NCI-H2107 (cell line): Measurements from ENCODE around the gene SULT6B1.
"Not testable (repeated sequence)": the region's sequence is repeated elsewhere in the genome, so short reads cannot be mapped to it uniquely, and the experiment has no call there.

ENCODE experiments used
- DNase-seq: peaks from one replicate; lab custom pipeline; 2025; lab: John Stamatoyannopoulos, UW

The SULT6B1 gene

DNA sequence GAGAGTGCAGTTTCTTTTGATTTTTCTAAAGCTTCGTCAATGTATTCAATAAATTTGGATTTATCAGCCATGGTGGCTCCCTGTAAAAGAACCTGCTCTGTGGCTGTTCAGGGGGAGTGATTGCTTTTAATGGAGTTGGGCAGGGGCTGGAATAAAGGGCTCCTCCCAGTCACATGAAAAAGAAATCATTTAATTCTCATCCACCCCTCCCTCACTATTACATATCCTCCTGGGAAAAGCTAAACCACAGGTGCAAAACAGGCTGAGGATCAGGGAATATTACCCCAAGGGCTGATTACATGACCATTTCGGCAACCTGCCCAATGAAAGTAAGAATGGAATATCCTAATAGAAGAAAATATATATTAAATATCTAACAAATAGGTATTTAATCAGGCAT lies at the start of gene SULT6B1:
Gene SULT6B1, minus strand, starts transcription at position 101 of the 400 bp plus-strand sequence. Its CDS starts 30 bp downstream, at position 71.
- DNase-seq = no peak

DNA sequence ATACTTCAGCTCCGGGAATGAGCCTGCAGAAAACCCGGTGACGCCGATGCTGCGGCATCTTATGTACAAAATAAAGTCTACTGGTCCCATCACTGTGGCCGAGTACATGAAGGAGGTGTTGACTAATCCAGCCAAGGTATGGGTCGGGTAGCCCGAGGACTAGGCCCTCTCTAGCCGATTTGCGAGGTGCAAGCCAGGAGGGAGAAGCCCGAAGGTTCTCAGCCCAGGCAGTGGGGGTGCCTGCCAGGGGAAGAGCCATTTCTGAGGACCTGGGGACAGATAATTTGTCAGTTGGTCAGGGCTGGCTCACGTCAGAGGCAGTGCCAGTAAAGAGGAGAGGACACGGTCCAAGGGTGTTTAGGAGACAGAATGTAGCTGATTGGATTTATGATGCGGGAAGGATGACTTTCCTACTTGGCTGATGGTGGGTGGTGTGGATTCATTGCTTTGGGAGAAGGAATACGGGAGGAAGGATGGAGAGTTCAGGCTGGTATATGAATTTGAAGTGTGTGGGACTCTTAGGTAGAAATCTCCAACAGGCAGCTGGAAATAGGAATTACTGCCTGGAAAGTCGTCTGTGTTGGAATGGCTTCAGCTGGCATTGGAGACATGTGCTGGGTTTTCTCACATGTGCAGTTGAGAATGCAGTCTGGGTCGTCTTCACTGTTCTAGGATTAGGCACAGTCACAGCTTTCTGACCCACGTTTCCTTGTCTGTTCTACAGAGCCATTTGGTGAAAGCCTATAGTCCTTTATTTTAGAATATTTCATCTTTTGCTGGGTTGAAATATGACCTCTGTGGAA lies 43.9 kb upstream of the SULT6B1 start:
- DNase-seq = no peak

- DNase-seq = peak; percentile 85
Observed at GRCh38 chr2:37231241-37232130, 43.0 kb upstream of the SULT6B1 start, which contains the start of the genes CEBPZ and NDUFAF7. CEBPZ (minus strand) TSS chr2:37231596; CDS start chr2:37231567, 29 bp downstream. NDUFAF7 (plus strand) TSS chr2:37231658; CDS start chr2:37231706, 48 bp downstream.

GRCh38 chr2:37230581-37230980 lies 42.1 kb upstream of the SULT6B1 start:
- DNase-seq = no peak

DNA sequence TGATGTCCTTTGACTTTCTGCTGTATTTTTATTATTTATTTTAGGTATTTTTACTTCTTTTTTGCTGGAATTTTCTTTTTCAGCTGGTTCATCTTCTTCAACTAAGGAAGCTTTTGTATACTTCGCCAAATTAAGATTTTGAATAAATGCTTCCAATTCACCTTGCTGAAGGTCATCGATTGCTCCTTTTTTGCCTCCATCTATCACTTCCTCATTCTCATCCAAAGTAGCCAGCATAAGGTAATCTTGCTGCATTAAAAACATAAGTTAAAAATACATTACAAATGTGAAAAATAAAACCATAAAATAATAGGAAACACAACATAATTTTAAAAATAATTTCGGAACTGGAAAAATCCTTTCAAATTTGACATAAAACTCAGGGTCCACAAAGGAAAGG lies 40.3 kb upstream of the SULT6B1 start:
- DNase-seq = no peak

GRCh38 chr2:37226863-37227262 lies 38.4 kb upstream of the SULT6B1 start:
- DNase-seq = no peak

DNA sequence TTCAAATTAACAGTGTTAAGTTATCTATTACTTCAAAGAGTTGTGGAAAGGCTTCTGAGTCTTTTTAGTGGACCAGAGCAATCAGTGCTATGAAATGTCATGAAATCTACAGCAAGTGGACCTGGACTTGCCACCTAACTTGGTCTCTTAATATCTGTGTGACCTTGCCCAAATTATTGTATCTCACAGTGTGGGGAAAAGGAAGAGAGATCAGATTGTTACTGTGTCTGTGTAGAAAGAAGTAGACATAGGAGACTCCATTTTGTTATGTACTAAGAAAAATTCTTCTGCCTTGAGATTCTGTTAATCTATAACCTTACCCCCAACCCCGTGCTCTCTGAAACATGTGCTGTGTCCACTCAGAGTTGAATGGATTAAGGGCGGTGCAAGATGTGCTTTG lies 36.7 kb upstream of the SULT6B1 start:
- DNase-seq = not testable (repeated sequence)

GRCh38 chr2:37224063-37224462 lies 35.6 kb upstream of the SULT6B1 start:
- no peak for DNase-seq

GRCh38 chr2:37223131-37223530 lies 34.7 kb upstream of the SULT6B1 start:
- no peak for DNase-seq

- DNase-seq = no peak
Observed at GRCh38 chr2:37219046-37219445, 30.6 kb upstream of the SULT6B1 start.

GRCh38 chr2:37215250-37215649 lies 26.8 kb upstream of the SULT6B1 start:
- no peak for DNase-seq

DNA sequence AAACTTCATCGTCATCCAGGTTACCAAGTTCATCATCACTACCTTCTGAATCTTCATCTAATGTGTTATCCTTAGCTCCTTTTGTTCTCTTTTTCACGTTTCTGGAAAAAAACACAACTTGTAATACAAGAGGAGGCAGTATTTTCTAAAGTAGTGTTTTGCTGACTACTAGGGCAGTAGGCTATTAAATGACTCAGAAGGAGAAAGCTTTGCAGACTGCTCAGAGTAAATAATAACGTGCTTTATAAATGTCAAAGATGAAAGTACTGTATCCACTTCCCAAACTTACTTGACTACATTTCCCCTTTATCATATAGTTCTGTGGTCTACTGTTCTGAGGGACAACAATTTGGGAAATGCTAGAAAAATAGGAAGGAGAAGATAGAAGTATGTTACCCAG lies 23.5 kb upstream of the SULT6B1 start:
- DNase-seq = no peak

DNA sequence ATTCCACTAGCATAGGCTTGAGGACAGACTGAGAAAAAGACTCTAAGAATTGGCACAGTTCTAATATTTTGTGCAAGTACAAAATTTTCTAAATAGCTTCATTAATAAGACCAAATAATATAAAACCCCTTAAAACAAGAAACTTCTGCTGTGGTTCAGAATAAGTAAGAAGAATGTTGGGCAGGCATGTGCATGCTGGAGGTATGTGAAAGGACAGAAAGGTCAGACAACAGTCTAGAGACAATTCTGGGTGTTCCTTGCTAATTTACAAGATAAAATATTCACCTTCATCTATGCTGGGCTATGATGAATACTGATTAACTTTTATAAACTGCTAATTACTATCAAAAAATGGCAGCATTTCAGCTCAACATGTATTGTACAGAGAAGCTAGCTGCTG lies 22.7 kb upstream of the SULT6B1 start:
- DNase-seq = no peak

DNA sequence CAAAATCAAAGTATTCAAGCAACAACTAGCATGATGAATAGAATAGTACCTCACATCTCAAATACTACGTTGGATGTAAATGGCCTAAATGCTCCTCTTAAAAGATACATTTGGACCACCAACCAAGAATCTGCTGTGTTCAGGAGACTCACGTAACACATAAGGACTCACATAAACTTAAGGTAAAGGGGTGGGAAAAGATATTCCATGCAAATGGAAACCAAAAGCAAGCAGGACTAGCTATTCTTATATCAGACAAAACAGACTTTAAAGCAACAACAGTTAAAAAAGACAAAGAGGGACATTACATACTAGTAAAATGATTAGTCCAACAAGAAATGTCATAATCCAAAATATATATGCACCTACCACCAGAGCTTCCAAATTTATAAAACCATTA lies 18.3 kb upstream of the SULT6B1 start:
- DNase-seq = not testable (repeated sequence)

- DNase-seq = no peak
Observed at GRCh38 chr2:37205689-37206341, 17.3 kb upstream of the SULT6B1 start.

- not testable (repeated sequence) for DNase-seq
Observed at GRCh38 chr2:37205071-37205661, 16.7 kb upstream of the SULT6B1 start.

DNA sequence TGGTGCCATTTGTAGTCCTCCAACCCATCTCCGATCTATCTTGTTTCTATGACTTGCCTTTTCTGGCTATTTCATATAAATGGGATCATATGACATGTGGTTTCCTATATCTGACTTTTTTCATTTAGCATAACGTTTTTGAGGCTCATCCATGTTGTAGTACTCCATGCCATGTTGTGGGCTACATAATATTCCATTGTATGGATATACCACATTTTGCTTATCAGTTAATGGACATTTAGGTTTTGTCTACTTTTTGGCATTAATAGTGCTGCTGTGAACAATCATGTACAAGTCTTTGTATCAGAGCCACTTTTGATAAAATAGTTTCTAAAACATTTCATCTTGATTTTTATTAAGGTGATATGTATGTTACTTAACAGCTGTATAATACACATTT lies 15.2 kb upstream of the SULT6B1 start:
- DNase-seq = no peak

DNA sequence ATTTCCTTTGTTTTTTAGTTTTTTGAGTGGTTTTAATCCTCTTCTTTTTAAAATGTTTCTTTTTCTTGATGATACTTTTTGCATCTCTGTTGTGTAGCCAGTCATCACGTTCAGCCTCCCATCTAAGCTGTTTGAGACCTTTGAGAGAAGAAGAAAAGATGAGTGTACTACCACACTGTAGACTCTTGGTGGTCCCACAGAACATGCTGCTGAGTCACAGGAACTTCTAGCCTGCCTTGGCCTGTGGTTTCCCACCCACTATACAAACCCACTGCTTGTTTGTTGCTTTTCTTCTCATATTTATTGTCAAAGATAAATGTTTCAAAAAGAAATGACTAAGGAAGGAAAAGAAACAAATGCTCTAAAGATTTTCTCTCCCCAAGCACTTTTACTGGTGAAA lies 13.3 kb upstream of the SULT6B1 start:
- no peak for DNase-seq

DNA sequence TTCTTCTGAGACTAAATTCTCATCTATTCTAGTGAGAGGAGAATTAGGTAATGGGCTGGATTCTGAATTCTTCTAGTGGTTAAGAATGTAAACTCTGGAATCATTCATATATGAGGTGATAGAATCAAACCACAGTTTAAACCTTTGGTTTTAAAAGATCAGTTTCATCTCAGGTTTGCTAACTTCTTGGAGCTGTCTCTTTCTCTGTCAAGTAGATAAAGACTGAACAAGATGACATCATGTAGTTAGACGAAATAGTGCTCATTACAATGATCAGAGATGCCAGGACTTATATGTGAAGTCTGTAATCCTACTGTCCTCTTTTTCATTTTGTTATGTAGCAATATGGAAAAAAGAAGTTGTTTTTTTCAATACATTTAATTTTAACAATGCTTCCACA lies 12.7 kb upstream of the SULT6B1 start:
- DNase-seq = no peak

DNA sequence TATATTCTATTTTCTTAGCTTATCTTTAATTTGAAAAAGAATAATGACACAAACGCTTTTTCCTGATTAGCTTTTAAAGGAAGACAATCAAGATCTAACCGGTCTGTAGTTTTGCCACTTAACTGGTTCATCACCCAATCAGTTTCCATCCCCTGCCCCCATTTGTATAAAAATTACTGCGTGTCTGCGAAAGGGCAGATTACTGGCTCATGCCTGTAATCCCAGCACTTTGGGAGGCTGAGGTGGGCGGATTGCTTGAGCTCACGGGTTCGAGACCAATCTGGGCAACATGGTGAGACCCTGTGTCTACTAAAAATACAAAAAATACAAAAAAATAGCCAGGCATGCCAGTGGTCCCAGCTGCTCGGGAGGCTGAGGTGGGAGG lies 10.2 kb upstream of the SULT6B1 start:
- no peak for DNase-seq

GRCh38 chr2:37196320-37197195 lies 8.1 kb upstream of the SULT6B1 start, which contains the start of gene CEBPZOS:
CEBPZOS (plus strand) TSS chr2:37196496; CDS start chr2:37199705, 3,209 bp downstream.
- DNase-seq = peak; percentile 62
